Measurements from ENCODE around the gene TSKS. TPM values are rescaled to one million over a fixed set of nuclear protein-coding genes. Genes with fewer than 3 reads are reported as not detected.
A peak's percentile ranks its signal among the peaks of the same experiment; 100 is the strongest.

The TSKS gene
- total RNA-seq, 1 donor: 1.1 TPM

DNA sequence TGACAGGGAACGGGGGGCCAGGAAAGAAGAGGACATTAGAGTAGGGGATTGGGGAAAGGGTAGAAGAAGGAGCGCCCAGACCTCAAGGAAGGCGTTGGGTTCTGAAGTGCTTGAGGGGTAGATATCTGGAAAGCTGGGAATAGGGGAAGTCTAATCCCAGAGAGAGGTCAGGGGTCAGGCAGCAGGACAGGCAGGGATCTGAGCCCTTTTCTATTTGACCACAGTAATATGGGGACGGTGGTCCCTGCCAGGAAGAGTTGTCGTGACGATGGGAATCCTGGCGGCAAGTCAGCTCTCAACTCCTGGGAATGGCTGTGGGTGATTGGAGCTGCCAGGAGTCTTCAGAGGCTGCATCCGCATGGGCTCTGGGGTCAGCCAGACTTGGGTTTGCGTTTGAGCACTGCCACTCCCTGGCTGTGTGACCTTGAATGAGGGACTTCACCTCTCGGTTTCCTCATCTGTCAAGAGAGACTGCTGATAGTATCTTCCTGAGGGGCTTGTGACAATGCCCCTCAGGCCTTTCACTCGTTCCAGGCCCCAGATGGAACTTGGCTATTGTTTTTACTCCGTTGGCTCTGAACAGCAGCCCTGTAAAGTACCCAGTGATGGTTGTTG, 5.0 kb upstream of the TSKS start:
- no peak for DNase-seq (ENCODE audit: low read depth in 2 of 3, low spot score in 2 of 3)

- DNase-seq (ENCODE audit: low read depth in 2 of 3, low spot score in 2 of 3): no peak
Observed at GRCh38 chr19:49767381-49767780, 4.3 kb upstream of the TSKS start.

DNA sequence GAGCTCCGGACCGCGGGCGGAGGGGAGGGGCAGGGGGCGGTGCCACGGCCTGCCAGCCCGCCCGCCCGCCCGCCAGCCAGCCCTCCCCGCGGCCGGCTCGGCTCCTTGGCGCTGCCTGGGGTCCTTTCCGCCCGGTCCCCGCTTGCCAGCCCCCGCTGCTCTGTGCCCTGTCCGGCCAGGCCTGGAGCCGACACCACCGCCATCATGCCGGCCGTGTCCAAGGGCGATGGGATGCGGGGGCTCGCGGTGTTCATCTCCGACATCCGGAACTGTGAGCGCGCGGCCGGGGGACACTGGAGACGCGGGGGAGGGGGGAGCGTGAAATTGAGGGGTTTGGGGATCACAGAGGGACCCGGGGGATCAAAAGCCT, 3.8 kb upstream of the TSKS start, which contains the start of gene AP2A1:
Gene AP2A1 (plus strand): TSS at position 72 of the 370 bp plus-strand sequence. CDS start 133 bp downstream, at position 205.
- no peak for DNase-seq (ENCODE audit: low read depth in 2 of 3, low spot score in 2 of 3)

DNA sequence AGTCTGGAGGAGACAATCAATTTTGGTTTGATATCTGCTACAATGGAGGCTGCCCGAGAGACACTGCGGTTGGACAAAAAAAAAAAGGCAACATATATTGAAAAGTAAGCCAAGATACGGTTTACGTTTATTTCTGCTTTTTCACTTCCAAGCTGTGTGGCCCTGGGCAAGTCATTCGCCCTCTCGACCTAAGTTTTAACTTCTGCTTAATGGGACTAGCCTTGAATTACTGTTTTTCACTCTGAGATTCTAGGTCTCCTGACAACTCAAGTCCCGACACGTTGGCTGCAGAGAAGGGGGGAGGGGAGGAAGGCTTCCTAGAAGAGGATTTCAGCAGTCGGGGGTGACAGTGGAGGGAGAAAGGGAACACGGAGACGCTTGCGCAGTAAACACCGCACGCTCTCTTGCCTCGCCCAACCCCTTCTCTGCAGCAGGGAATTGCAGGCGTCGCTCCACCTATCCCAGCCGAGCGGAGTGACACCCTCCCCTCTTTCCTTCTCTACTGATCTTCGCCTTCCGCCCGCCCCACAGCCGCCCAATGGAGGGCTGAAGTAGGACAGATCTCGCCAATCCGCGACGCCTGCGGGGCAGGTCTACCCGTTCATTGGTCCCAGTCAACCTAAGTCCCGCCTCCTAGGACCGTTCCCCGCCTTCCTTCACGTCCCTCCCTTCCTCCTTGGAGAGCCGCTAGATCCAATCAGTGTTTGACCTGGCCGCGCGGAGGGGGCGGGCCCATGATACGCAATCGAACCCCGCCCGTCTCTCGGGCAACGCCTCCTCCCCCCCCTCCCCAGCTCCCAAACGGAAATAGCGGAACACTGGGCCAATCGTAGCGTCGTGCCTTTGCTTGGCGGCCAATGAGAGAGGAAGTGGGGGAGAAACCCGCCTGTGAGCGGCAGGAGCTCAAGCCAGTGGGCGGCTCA, 3.2 kb upstream of the TSKS start:
- DNase-seq (ENCODE audit: low read depth in 2 of 3, low spot score in 2 of 3): peak; percentile 97 to 100 (median 100)

GRCh38 chr19:49764341-49764740, 1.2 kb upstream of the TSKS start:
- DNase-seq (ENCODE audit: low read depth in 2 of 3, low spot score in 2 of 3): no peak

DNA sequence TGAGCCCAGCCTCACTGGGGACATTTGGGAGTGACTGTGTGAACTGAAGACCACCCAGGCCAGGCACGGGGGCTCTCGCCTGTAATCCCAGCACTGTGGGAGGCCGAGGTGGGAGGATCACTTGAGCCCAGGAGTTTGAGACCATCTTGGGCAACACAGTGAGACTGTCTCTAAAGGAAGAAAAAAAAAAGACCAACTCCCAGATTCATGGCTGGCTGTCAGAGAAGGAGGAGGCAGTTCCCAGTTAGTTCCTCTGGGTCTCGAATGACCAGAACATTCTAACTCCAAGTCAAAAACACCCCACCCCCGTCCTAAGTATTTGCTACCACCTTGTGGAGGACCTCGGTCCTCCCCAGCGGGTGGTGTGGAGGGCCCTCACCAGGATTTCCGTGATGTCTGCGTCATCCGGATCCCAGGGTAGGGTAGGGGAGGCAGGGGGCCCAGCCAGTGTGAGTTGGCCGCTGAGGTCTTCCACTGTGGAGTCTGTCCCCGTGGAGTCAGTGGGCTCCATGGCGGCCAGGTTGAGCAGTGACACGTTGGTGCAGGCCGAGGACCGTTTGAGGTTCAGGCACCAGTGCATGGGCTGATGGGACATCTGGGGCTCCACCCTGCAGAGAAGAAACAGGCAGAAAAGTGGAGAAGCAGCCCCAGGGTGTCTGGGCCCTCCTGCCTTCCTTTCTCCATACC, 1.3 kb downstream of the TSKS start:
- DNase-seq (ENCODE audit: low read depth in 2 of 3, low spot score in 2 of 3): peak in 2 of 3 donors; percentile 67 to 74

DNA sequence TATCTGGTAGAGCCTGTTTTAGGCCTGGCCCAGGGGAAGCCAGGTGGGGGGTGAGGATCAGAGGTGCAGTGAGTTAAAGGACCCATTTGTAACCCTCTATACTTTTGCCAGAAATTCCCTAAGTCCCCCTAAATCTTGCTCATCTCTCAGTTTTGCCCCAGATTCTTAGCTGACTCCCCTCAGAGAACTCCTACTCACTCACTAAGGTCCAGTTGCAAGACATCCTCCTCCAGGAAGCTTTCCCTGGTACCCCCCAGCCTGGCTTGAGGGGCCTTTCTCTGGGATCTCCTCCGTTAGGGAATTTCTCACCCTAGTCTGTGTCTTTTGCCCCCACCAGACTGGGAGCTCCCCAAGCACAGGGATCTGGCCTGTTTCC, 1.9 kb downstream of the TSKS start:
- no peak for DNase-seq (ENCODE audit: low read depth in 2 of 3, low spot score in 2 of 3)

DNA sequence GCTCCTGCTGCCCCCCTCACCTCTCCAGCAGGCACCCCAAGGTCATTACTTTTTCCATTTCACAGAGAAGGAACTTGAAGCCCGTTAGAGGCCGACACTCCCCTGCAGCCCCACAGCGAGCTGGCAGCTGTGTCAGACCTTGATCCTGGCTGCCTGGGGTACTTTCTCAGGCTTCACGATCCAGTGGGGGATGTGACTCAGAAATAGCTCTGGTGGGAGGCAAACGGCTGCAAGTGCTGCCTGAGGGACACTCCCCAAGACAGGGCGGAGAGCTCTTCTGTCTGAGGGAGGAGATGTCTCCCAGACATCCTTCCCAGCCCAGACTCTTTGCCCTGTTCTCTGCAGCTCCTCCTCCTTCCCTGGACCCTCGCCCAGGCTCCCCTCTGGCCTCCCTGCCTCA, 4.8 kb downstream of the TSKS start:
- no peak for DNase-seq (ENCODE audit: low read depth in 2 of 3, low spot score in 2 of 3)

GRCh38 chr19:49755956-49756355, 7.2 kb downstream of the TSKS start:
- DNase-seq (ENCODE audit: low read depth in 2 of 3, low spot score in 2 of 3): no peak

DNA sequence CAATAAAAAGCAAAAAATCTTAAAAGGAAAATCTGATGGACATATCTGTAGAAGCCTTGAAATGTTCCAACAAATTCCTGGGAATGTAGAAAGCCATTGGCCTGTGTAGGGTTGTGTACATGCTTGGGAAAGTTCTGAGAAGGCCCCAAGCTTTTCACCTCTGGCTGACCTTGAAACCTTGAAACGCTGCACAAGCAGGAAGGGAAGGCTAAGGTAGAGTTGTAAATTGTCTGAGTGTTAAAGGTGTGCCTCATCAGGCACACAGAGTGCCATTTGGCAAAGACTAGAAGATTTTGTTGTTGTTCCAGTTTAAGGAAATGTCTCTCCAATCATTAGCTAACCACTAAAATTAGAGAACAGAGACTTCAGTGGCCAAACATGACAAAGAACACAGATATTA, 10.4 kb downstream of the TSKS start:
- no peak for DNase-seq (ENCODE audit: low read depth in 2 of 3, low spot score in 2 of 3)

DNA sequence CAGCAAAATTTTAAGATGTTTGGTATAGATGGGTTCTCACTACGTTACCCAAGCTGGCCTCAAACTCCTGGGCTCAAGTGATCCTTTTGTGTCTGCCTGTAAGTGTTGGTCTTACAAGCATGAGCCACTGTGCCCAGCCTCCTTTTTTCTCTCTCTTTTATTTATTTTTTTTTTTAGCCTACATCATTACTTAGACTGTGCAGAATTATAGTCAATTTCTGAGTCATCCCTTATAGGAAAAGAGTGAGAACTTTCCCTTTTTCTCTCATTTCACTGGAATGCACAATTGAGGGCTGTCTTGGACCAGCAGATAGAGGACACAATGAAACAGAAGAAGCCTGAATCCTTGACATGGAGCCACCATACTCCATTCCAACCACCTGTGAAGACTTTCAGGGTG, 13.3 kb downstream of the TSKS start:
- no peak for DNase-seq (ENCODE audit: low read depth in 2 of 3, low spot score in 2 of 3)

GRCh38 chr19:49749055-49749716, 13.9 kb downstream of the TSKS start:
- no peak for DNase-seq (ENCODE audit: low read depth in 2 of 3, low spot score in 2 of 3)

GRCh38 chr19:49746206-49746958, 16.7 kb downstream of the TSKS start:
- peak in 2 of 3 donors; percentile 75 to 79 for DNase-seq (ENCODE audit: low read depth in 2 of 3, low spot score in 2 of 3)

DNA sequence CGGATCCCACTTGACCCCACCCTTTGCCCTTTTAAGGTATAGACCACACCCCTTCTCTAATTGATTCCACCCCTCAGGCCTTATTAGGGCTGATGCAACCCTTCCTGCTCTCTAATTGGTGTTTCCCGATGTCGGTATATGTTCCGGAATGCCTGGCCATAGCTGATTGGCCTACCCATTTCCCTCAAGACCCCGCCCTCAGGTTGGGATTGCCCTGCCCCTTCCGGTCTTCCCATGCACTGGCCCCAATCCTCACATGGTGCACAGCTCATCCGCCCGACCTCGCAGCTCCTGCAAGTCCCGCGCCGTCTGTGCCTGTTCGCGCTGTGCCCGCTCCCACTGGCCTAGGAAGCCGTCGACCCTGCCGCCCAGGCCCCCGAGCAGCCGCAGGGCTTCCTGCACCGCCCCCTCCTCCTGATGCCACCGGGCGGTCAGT, 18.1 kb downstream of the TSKS start:
- DNase-seq (ENCODE audit: low read depth in 2 of 3, low spot score in 2 of 3): no peak

DNA sequence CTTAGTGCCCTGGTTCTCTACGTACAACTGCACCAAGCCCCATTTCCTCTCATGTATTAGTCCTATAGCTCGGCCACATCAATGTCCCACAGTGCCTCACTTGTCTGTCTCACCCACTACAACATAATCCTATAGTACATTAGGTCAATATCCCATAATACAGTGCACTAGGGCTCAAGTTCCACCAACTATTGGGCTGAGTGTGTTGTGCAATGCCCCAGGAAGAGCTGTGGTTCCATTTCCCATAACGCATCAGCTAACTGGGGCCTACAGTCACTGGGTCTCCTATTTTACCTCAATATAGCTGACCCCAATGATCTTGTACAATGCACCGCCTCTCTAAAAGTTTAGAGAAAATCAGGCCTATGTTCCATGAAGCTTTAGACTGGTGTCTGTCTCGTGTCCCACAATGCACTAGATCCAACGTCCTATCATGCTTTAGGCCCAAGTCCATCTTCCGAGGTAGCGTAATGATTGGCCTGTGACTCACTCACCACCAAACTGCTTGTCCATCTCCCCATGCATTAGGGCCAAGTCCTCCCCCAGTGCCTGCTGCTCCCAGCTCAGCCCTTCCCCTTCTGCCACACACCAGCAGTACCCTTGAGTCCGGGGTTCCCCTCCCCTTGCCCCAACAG, 21.8 kb downstream of the TSKS start:
- no peak for DNase-seq (ENCODE audit: low read depth in 2 of 3, low spot score in 2 of 3)

DNA sequence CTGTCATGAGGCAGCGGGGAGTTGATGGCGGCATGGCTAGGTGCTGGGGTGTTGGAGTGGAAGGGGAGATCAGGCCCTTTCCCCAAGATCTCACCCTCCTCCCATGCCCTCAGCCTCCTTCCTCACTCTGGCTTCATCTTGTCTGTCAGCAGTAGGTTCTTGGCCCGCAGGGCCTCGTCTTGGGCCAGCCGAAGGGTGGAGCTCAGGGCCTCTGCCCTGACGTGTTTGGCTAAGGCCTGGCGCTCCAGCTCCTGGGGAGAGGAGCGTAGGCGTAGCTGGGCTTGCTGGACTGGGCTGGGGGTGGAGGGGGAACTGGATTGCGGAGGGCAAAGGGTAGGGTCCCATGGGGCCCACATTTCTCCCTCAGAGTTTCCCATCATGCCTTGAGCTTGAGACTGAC, 23.2 kb downstream of the TSKS start:
- no peak for DNase-seq (ENCODE audit: low read depth in 2 of 3, low spot score in 2 of 3)

GRCh38 chr19:49739098-49739497, 24.0 kb downstream of the TSKS start:
- no peak for DNase-seq (ENCODE audit: low read depth in 2 of 3, low spot score in 2 of 3)

DNA sequence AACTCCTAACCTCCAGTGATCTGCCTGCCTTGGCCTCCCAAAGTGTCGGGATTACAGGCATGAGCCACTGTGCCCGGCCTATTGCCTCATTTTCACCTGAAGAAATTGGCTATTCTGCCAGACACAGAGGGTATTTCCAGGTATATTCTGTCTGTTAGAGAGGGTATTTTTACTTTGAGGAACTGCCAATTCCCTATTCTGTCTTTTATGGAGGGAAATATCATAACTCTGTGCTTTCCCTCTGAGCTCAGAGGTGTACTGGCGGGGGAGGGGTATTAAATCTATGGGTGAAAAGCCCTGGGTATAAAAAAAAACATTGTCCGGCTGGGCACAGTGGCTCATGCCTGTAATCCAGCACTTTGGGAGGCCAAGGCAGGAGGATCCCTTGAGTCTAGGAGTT, 24.8 kb downstream of the TSKS start:
- DNase-seq (ENCODE audit: low read depth in 2 of 3, low spot score in 2 of 3): no peak

- peak in 2 of 3 donors; percentile 36 to 71 for DNase-seq (ENCODE audit: low read depth in 2 of 3, low spot score in 2 of 3)
Observed at GRCh38 chr19:49730166-49730565, 32.9 kb downstream of the TSKS start.

Data from hematopoietic multipotent progenitor cell (in vitro differentiated cells).